Right renal pelvis (tissue), 4 donors: ENCODE measurements around the gene AJUBA. TPM values are rescaled to one million over a fixed set of nuclear protein-coding genes. Genes with fewer than 3 reads are reported as not detected.
"Not testable (repeated sequence)": the region's sequence is repeated elsewhere in the genome, so short reads cannot be mapped to it uniquely, and the experiment has no call there.

Experiments
- DNase-seq, 4 donors: peaks; one replicate each; pipeline ENCODE4 v3.0.0-alpha.2; 2013; ENCODE audit warnings: low read depth in 4 of 4, low spot score in 3 of 4, missing footprints in 1 of 4
- polyA plus RNA-seq, 4 donors: library from polyadenylated mRNA; unstranded; fragments of 120-200 nt; gene quantifications; one replicate each; pipeline ENCODE4 v1.2.1, GENCODE V29; 2013; ENCODE audit not compliant: insufficient read length in 4 of 4

The AJUBA gene
- polyA plus RNA-seq, 4 donors = 72.6 to 92.4 (median 81.5) TPM

- no peak for DNase-seq
Measured at GRCh38 chr14:22981876-22982476, 375 bp downstream of the AJUBA start.

- DNase-seq = no peak
Measured at GRCh38 chr14:22981090-22981875, 1.1 kb downstream of the AJUBA start.

- DNase-seq = no peak
Measured at GRCh38 chr14:22980672-22981089, 1.7 kb downstream of the AJUBA start.

GRCh38 chr14:22979748-22980392 lies 2.5 kb downstream of the AJUBA start:
- DNase-seq = no peak

- no peak for DNase-seq
Measured at GRCh38 chr14:22978981-22979671, 3.2 kb downstream of the AJUBA start.

GRCh38 chr14:22978487-22978837 lies 3.9 kb downstream of the AJUBA start:
- DNase-seq = no peak

GRCh38 chr14:22977684-22978486 lies 4.5 kb downstream of the AJUBA start:
- no peak for DNase-seq

GRCh38 chr14:22977434-22977683 lies 5.0 kb downstream of the AJUBA start:
- DNase-seq = no peak

- DNase-seq = no peak
Measured at GRCh38 chr14:22976620-22977433, 5.5 kb downstream of the AJUBA start.

- no peak for DNase-seq
Measured at GRCh38 chr14:22974530-22975313, 7.6 kb downstream of the AJUBA start.

GRCh38 chr14:22973217-22974032 lies 8.9 kb downstream of the AJUBA start:
- DNase-seq = no peak

- DNase-seq = no peak
Measured at GRCh38 chr14:22972313-22972930, 9.9 kb downstream of the AJUBA start.

GRCh38 chr14:22971152-22971551 lies 11.2 kb downstream of the AJUBA start:
- DNase-seq = no peak

- DNase-seq = no peak
Measured at GRCh38 chr14:22966783-22967269, 15.5 kb downstream of the AJUBA start.

GRCh38 chr14:22965916-22966782 lies 16.2 kb downstream of the AJUBA start:
- DNase-seq = not testable (repeated sequence)

- no peak for DNase-seq
Measured at GRCh38 chr14:22962061-22962676, 20.2 kb downstream of the AJUBA start.
